ENCODE measurements around the gene DLGAP4.

DNA sequence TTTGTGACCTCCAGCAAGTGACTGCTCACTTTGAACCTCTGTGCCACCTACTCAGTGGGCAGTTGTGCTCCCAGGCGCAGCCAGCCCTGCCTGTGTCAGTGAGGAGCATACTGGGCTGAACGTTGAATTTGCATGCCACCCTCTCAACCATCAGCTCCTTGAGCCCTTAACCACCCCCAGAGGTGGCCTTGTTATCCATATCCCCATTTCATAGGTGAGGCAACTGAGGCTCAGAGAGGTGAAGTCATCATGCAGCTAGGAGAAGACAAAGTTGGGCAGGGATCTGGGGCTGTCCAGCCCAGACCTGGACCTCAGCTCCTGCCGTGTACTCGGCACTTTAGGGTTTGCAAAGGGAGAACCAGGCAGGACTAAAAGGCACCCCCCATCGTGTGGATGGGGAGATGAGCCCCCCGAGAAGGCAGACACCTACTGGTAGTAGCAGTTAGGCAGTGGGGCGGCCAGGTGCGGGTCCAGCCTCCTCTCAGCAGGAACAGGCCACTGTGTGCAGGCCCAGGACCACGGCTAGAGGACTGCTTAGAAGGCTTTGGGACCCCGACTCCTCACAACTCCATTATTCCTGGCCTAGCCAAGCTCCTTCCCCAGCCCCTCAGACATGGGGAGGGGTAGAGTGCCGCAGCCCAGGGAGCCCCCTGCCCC is 134.4 kb downstream of the DLGAP4 start:
- TF ChIP-seq POLR2A (IDR thresholded peaks at IDR 0.05), result no peak
- TF ChIP-seq CTCF (IDR thresholded peaks at IDR 0.05), result no peak
